RWPE2 (cell line): ENCODE data around the gene CRTC2.

Experiments
- ATAC-seq: fragments of 200-7000 bp; cut with Tn5 transposase; 3 replicates; pipeline ENCODE4 v1.9.1; 2021; ENCODE audit warnings: low read depth
- DNase-seq: peaks from one replicate; pipeline ENCODE4 v3.0.0-alpha.2; 2020; ENCODE audit warnings: low spot score
- H3K27ac ChIP-seq: fragments of 450-650 bp; 2 replicates; pipeline ENCODE4 v1.5.1; 2017; ENCODE audit warnings: mild to moderate bottlenecking; ENCODE audit not compliant: poor library complexity, severe bottlenecking
- H3K27me3 ChIP-seq: fragments of 250-450 bp; sonication (Bioruptor Pico); 2 replicates; pipeline ENCODE4 v1.5.1; 2021; ENCODE audit warnings: mild to moderate bottlenecking, moderate library complexity; ENCODE audit not compliant: insufficient read depth, poor library complexity, severe bottlenecking
- H3K36me3 ChIP-seq: fragments of 250-450 bp; sonication (Bioruptor Pico); 2 replicates; pipeline ENCODE4 v1.5.1; 2020; ENCODE audit warnings: low read depth, mild to moderate bottlenecking, moderate library complexity
- H3K4me1 ChIP-seq: fragments of 250-450 bp; sonication (Bioruptor Pico); 2 replicates; pipeline ENCODE4 v1.5.1; 2021; ENCODE audit warnings: mild to moderate bottlenecking, moderate library complexity; ENCODE audit not compliant: insufficient read depth, poor library complexity, severe bottlenecking
- H3K4me3 ChIP-seq: fragments of 250-450 bp; sonication (Bioruptor Pico); 2 replicates; pipeline ENCODE4 v1.5.1; 2021; ENCODE audit warnings: mild to moderate bottlenecking, moderate library complexity; ENCODE audit not compliant: severe bottlenecking
- H3K9me3 ChIP-seq: fragments of 250-450 bp; sonication (Bioruptor Pico); 2 replicates; pipeline ENCODE4 v1.5.1; 2021; ENCODE audit warnings: mild to moderate bottlenecking, moderate library complexity; ENCODE audit not compliant: severe bottlenecking
- TF ChIP-seq, protein P1 (sequence below): fragments of 450-650 bp; IDR thresholded peaks from one replicate; pipeline ENCODE4 v1.5.1; 2017; ENCODE audit warnings: mild to moderate bottlenecking, moderate library complexity; ENCODE audit not compliant: poor library complexity, severe bottlenecking

The CRTC2 gene

GRCh38 chr1:153933955-153934354 is 24.5 kb downstream of the CRTC2 start:
- TF ChIP-seq, protein P1, sequence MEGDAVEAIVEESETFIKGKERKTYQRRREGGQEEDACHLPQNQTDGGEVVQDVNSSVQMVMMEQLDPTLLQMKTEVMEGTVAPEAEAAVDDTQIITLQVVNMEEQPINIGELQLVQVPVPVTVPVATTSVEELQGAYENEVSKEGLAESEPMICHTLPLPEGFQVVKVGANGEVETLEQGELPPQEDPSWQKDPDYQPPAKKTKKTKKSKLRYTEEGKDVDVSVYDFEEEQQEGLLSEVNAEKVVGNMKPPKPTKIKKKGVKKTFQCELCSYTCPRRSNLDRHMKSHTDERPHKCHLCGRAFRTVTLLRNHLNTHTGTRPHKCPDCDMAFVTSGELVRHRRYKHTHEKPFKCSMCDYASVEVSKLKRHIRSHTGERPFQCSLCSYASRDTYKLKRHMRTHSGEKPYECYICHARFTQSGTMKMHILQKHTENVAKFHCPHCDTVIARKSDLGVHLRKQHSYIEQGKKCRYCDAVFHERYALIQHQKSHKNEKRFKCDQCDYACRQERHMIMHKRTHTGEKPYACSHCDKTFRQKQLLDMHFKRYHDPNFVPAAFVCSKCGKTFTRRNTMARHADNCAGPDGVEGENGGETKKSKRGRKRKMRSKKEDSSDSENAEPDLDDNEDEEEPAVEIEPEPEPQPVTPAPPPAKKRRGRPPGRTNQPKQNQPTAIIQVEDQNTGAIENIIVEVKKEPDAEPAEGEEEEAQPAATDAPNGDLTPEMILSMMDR = no peak
- Histone ChIP-seq H3K9me3 (no peaks in the 10 kb centered on the region), H3K4me1 (no peaks in the 10 kb centered on the region), H3K27me3 (no peaks in the 10 kb centered on the region), H3K27ac (no peak overlapping the region), H3K36me3 (peaks cover 67% of the 10 kb centered on the region), H3K4me3 (no peak overlapping the region)
- ATAC-seq (no peak), DNase-seq (no peak)

DNA sequence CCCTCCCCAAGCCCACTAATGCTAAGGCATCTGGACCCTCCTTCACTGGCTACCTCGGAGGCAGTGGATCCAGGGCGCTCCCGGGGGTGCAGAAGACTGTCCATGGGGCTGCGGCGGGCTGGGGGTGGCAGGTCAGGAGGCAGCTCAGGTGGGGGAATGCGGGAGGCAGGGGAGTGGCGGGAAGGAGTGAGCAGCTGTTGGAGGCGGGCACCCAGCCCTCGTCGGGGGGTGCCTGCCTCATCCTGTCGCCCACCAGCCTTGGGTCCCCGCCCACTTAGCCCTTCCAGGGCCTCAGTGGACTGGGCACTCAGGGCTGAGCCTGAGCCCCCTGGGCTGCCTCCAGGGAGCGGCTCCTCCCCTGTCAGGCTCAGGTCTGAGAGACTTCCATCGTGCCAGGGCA is 25.0 kb downstream of the CRTC2 start:
- Histone ChIP-seq H3K36me3 (peaks cover 63% of the 10 kb centered on the region), H3K9me3 (no peaks in the 10 kb centered on the region), H3K27me3 (no peaks in the 10 kb centered on the region), H3K4me1 (no peaks in the 10 kb centered on the region), H3K4me3 (no peak overlapping the region), H3K27ac (no peak overlapping the region)
- no peak for ATAC-seq
- TF ChIP-seq, protein P1 = no peak
- DNase-seq = no peak

DNA sequence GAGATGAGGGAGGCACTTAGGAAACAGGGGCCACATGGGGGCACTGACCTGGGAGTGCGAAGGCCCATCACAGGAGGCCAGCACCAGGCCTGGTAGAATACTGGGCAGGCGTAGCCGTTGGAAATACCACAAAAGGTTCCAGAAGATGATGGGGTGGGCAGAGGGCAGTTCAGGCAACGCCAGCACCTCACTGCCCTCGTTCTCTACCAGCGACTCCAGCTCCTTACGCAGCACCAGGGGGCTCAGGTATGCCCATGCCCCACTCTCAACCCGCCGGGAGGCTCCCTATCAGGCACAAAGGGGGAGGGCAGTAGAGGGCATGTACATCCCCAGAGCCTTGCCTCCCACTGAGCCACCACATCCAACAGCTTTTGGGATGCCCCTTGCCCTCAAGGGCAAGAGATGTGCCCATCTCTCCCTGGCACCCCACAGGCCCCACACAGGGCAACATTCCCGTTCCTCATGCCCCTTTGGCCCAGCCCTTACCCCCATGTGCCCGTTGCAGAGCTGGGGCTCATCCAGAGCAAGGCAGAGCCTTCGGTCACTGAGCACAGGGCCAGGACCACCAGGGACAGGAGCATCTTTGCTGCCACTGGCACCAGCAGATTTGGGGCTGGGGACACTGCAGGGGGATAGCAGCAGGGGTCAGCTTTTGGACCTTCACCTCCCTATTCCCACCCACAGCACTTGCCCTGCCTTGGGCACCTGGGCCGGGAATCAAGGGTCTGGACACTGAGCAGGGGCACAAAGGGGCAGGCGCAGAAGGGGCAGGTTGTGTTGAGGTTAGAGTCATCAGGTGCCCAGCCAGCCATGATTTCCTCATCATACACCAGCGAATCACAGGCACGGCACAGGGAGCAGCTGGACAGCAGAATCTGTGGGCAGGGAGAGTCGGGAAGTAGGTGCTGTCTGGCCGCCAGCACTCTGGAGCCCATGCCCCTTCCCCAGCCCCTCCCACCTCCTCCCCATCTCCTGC is 26.0 kb downstream of the CRTC2 start:
- Histone ChIP-seq H3K4me3 (no peak overlapping the region), H3K27ac (no peak overlapping the region), H3K36me3 (peaks cover 54% of the 10 kb centered on the region), H3K9me3 (no peaks in the 10 kb centered on the region), H3K4me1 (no peaks in the 10 kb centered on the region), H3K27me3 (no peaks in the 10 kb centered on the region)
- TF ChIP-seq, protein P1 = no peak
- ATAC-seq = no peak
- no peak for DNase-seq

DNA sequence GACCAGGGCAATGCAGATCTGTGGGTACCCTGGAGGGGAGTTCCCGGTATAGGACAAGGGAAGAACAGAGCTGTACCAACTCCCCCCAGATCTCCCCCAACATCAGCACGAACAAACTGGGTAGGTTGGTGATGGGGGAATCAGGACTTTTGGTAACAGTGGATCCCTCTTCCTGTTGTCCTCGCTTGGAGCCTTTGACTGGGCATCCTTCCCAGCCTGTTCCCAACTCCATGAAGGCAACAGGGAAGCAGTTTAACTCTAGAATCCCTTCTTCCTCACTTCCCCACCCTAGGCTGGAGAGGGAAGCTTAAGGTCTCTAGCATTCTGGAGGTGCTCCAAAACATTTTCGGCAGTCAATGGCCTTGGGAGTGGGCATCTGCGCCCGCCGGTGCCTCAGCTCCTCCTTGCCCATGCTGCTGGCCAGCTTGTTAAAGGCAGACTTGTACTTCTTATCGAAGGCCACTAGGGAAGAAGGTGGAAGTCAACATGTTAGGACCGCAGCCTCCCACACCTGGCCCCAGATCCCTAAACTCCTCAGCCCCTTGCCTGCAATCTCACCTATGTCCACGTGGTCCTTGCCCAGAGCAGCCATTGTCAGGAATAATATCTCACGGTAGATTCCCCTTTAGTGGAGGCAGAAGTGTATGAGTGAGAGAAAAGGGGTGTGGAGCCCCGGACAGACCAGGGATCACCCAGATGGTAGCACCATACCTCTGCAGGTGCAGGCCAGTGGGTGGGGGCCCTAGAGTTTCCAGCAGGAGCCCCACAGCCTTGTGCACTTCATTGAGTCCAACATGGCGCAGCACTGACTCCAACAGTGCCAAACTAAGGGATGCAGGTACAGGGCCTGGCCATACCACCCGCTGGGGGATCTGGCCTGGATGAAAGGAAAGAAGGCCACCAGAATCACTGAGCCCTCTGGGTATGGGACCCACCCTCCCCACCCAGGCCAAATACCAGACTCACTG is 28.1 kb downstream of the CRTC2 start:
- no peak overlapping the region for H3K27ac ChIP-seq
- H3K9me3 ChIP-seq = no peaks in the 10 kb centered on the region
- no peaks in the 10 kb centered on the region for H3K4me1 ChIP-seq
- ATAC-seq (0 out of 3 replicates have a peak, but pooled peaks have one; percentile 5), DNase-seq (no peak)
- TF ChIP-seq, protein P1 = no peak
- peaks cover 32% of the 10 kb centered on the region for H3K36me3 ChIP-seq
- H3K27me3 ChIP-seq = no peaks in the 10 kb centered on the region
- H3K4me3 ChIP-seq = no peak overlapping the region
